Spleen (tissue), 7 donors: ENCODE data around the gene CASP14.

ENCODE experiments used
- POLR2A ChIP-seq, 3 donors: fragments of 450-650 bp; IDR thresholded peaks; one replicate each; pipeline ENCODE4 v1.5.1; 2017; ENCODE audit warnings: antibody characterized with exemption in 3 of 3, mild to moderate bottlenecking in 1 of 3
- TF ChIP-seq, protein P1 (sequence below), 11 experiments: fragments of 200-600 bp in 7 of 11; fragments of 450-650 bp in 4 of 11; sonication (generic) in 4 of 11; IDR thresholded peaks in 8 of 11; conservative IDR thresholded peaks in 3 of 11; 1 replicate in 7 of 11; 2 replicates in 4 of 11; pipeline versions ENCODE4 v1.4.0 to v1.8.0; 2016 to 2021; ENCODE audit warnings: antibody characterized with exemption in 11 of 11, inconsistent platforms in 4 of 11, mild to moderate bottlenecking in 1 of 11
- donor health status: DM: no; HTN: no; CAD: no; lungs with moderate emphysema.
- donor health status: DM: no; HTN: no; CAD: no.
- donor health status: DM: no; HTN: no; CAD: no.

DNA sequence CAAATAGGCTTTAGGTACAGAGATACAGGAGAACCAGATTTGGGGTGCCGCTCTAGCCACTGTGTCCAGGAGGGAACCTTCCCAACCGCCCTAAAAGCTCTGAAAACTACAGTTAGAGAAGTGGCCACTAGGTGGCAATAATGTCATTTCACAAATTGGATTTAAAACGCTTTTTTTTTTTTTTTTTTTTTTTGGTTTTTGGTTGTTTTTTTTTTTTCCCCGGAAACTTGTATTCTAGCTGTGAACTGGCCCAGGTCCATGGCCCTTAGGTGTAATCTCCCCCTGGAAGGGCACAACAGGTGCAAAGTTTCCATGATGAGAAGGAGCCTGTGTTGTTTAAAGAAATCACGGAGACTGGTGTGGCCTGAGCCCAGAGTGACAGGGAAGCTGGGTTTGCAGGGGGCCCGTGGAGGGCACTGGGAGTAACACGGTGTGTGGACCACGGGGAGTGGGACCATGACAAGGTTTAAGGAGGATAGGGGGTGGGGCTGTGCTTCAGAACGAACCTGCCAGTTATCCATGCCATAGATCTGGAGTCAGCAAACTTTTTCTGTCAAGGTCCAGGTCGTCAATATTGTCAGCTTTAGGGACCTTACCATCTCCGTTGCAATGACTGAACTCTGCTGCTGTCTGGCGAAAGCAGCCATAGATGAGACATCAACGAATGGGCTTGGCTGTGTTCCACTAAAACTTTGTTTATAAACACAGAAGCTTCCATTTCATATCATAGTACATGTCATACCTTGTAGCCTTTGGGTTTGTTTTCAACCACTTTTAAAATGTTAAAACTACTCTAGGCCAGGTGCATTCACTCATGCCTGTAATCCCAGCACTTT lies 42.9 kb downstream of the CASP14 start:
- TF ChIP-seq, protein P1, sequence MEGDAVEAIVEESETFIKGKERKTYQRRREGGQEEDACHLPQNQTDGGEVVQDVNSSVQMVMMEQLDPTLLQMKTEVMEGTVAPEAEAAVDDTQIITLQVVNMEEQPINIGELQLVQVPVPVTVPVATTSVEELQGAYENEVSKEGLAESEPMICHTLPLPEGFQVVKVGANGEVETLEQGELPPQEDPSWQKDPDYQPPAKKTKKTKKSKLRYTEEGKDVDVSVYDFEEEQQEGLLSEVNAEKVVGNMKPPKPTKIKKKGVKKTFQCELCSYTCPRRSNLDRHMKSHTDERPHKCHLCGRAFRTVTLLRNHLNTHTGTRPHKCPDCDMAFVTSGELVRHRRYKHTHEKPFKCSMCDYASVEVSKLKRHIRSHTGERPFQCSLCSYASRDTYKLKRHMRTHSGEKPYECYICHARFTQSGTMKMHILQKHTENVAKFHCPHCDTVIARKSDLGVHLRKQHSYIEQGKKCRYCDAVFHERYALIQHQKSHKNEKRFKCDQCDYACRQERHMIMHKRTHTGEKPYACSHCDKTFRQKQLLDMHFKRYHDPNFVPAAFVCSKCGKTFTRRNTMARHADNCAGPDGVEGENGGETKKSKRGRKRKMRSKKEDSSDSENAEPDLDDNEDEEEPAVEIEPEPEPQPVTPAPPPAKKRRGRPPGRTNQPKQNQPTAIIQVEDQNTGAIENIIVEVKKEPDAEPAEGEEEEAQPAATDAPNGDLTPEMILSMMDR (IDR thresholded peaks at IDR 0.05 in 8 of 11, conservative IDR thresholded peaks at IDR 0.05 in 3 of 11) = peak; percentile 42 to 83 (median 67)
- TF ChIP-seq POLR2A (IDR thresholded peaks at IDR 0.05) = no peak
